NCI-H1417 (cell line): Measurements from ENCODE around the gene HFM1.

ENCODE experiments used
- DNase-seq, 3 experiments: peaks; one replicate each; lab custom pipeline; 2025; lab: John Stamatoyannopoulos, UW

HFM1 gene

DNA sequence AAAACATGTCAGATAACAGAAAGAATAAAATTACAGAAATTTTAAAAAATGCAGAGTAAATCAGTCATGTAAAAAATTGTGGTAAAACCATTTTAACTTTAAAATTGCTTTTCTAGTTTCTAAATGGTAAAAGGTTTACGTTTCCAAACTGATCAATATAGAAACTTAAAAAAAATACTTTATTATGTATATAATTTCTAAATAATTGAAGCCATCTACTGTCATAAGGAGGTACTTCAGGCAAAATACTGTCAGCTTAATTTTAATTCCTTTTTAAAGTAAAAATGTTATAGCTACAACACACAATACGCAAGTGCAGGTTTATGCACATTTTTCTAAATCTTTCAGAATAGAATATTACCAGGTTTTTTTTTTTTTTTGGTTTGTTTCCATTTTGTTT lies 159.9 kb downstream of the HFM1 start:
- DNase-seq: no peak

GRCh38 chr1:91243171-91243570 lies 161.5 kb downstream of the HFM1 start:
- DNase-seq: no peak

DNA sequence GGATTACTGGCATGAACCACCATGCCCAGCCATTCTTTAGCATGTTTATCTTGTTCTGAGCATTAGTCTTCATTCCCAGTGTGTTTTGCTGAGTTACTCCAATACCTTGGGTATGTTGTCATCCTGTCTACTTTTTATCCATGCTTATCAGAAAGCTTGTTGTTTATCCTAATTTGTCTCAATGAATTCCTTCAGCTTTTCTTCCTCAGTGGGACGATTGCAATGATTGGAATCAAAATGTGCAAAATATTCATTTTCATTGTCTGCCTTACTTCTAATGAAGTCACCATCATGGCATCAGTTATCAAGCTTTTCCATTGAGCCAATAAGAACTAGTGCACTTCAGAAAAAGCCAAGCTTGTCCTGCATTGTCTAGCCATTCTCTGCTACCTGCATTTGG lies 170.5 kb downstream of the HFM1 start:
- no peak for DNase-seq

DNA sequence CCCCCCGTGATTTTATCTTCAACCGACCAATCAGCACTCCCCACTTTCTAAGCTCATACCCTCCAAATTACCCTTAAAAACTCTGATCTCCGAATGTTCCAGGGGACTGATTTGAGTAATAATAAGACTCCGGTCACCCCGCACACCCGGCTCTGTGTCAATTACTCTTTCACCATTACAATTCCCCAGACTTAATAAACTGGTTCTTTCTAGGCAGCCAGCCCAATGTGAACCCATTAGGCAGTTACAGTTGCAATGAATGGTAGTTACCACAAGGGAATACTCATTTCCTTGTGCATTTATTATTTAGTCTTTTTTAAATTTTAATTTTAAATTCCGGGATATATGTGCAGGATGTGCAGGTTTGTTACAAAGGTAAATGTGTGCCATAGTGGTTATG lies 177.9 kb downstream of the HFM1 start:
- no peak for DNase-seq

DNA sequence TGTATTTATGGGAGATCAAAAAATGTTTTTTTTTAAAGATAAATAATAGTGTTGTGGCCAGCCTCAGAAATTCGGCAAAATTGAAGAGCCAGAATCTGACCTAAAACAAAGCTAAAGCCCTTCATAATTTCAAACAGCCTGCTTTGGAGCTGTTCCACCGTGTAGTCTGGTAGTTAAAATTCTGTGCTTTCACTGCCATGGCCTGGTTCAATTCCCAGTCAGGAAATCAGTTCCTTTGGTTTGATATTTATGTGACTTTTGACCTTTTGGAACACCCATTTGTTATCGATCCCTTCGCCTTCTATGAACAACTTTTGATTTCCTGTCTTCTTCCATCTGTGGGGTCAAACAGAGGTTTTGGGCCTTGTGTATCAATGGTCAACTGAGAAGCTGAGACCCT lies 179.8 kb downstream of the HFM1 start:
- DNase-seq: no peak

DNA sequence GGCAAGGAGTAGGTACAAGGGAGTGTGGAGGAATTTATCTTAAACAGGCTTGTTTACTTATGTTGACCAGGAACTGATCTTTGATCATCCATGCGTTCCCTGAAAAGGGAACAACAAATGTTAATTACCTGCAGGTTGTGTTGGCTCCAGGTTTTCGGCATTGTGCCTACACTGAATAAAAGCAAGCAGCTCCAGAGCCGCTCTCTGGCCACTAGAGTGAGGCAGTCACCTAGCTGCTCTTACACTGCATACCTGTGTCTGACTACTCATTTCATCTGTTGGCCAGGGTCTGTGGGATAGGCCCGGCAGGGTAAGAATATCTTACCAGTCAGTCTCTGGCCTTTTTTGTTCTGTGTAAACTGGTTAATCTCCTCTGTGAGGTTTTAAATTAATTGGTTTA lies 183.6 kb downstream of the HFM1 start:
- no peak for DNase-seq

DNA sequence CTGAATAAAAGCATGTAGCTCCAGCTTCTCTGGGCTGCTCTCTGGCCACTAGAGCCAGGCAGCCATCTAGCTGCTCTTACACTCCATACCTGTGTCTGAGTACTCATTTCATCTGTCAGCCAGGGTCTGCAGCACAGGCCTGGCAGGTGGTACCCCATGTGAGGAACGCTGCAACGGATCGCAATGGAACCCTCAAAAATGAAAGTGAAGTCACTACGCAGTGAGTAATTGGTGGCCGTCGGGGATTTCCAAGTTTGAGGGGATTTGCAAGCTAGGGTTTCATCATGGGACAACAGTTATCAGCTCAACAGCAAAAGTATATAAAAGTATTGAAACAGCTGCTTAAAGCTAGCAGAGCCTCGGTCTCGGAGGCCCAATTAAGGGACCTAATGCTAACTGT lies 186.7 kb downstream of the HFM1 start:
- no peak for DNase-seq
